HG02938 (cell line): ENCODE measurements around the gene KCND2.
"Not testable (repeated sequence)": the region's sequence is repeated elsewhere in the genome, so short reads cannot be mapped to it uniquely, and the experiment has no call there.

Source experiments
- ATAC-seq: cut with Tn5 transposase; IDR thresholded peaks from one replicate; pipeline ENCODE4 v1.9.1; 2021; ENCODE audit warnings: mild to moderate bottlenecking, moderate library complexity; ENCODE audit not compliant: unreplicated experiment

KCND2 gene

DNA sequence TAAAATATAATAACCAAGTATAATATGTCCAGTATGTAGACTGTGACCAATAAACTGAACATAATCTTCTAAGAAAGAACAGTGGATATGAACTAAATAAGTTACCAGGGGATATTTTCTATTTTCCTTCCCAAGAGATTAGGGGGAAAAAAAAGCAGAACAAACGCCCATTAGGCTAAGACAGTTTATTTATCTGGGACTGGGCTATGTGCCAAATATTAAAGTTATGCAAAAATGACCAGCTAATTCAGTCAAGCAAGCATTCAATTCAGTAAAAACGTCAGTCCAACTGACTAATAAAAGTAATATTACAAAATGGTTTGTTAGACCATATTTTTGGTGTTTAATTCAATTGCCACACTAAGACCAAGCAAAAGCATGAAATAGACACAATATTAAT is 462.8 kb downstream of the KCND2 start:
- ATAC-seq = no peak

DNA sequence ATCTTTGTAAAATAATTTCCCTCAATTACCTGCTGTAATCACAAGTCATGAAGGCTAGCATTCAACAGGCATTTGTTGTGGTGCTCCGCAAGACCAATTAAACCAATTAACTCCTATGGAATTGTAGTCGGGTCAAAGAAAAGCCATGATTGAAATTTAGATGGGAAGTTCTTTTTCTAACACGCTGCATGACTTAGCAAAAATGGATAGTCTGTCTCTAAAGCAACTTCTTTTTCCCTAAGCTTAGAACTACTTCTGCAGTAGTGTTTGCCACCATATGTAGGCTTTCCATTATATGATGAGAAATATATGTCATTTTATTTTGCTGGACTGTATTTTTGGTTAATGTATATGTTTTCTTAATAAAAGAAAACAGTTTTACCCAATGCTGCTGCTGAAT is 465.8 kb downstream of the KCND2 start:
- no peak for ATAC-seq

DNA sequence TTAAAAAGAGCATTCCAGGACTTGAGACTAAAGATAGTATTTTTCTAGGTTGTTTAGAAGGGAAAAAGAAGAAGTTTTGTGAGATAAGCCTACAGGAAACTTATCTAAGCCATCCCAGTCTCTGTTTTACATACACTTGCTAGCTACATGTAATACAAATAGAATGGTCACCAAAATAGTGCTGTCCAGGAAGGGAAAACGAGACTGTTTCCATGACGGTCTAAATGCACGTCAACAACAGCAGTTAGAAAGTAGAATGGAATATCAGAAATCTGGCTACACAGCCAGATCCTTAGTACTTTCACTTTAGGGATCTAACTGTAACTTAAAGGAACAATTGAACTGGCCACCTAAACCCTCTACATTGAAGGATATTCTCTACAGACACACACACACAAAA is 467.4 kb downstream of the KCND2 start:
- no peak for ATAC-seq

DNA sequence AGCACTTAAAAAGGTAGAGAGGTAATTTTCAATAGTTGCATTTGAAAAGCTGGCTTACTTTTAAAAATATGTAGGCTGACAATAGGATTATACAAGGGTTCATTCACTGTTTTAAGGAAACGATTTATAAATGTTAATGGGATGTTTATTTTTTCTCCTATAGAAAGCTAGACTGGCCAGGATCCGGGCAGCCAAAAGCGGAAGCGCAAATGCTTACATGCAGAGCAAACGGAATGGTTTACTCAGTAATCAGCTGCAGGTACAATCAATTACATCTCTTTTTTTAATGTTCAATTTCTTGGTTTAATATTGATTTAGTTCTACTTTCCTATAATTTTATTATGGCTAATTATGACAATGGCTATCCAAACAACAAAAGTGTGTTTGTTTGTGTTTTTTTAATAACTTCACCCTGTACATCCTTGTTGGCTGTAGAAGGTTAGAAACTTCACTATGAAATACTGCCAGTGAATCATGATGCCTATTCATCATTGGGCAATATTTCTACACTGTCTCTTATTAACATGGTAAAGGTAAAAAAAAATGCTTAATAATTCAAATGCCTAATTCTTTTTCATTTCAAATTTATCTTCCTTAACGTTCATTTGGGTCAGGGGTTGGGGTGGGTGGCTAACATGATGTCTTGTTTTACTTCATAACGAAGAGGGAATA is 468.5 kb downstream of the KCND2 start:
- ATAC-seq = no peak

DNA sequence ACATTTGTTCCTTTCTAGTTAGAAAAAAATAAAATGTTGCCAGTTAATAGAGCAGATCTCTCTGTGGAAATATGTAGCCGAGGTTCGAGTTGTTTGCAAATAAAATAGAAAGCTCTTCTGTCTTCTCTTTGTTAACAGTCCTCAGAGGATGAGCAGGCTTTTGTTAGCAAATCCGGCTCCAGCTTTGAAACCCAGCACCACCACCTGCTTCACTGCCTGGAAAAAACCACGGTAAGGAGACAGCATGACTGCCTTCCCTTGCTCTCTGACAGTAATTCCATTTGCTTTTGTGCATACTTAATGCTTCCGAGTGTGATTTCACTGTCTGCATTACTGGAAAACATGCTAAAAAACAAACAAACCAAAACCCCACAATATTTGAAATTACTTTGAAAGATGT is 469.4 kb downstream of the KCND2 start:
- ATAC-seq = no peak

DNA sequence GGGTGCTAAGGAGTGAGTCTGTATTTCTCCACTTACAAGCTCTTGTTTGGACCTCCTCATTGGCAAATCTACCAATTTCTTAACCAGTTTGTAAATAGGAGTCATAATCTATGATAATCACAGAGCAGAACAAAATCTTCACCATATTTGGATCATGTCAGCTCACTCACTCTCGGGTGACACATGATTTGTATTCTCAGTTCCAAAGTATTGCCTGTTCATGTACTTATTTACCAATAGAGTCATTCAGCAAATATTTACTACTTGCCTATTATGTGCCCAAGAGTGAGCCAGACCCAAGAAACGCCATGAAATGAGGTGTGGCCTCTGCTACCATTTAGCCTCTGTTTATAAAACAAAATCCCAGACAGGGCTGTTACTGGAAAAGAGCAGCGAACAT is 470.2 kb downstream of the KCND2 start:
- ATAC-seq = no peak

DNA sequence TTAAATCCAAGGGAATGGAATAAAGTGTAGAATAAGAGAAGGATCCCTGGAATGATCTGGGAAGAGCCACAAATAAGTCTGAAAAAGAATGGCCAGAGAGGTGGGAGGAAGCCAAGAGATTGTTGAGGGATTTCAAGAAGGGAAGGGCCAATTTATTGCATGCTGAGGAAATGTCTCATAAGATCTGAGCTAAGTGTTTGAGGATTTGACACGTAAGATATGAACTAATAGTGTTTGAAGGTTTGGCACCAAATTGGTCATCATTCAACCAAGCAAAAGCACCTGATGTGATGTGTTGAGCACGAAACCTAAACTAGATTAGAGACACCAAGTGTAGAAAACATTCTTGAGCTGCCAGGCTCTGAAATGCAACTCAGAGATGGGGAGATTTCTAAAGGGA is 487.1 kb downstream of the KCND2 start:
- ATAC-seq = peak; percentile 64

DNA sequence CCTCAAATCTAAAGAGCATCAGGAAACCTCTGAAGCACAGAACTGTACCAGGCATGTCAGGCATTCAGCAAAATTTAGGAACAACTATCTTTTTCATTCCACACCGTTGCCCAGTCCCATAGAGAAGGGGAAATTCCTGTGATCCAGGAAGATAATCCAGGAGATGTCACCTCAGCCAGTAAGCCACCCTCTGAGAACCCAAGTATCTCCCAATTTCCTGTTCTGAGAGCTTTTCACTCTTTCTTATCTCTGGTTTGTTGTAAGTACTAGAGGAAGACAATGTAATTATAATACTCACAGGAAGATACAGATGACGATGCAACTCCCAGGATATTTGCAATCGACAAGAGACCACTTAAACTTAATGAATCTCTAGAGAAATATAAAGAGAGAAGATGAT is 487.9 kb downstream of the KCND2 start:
- no peak for ATAC-seq

DNA sequence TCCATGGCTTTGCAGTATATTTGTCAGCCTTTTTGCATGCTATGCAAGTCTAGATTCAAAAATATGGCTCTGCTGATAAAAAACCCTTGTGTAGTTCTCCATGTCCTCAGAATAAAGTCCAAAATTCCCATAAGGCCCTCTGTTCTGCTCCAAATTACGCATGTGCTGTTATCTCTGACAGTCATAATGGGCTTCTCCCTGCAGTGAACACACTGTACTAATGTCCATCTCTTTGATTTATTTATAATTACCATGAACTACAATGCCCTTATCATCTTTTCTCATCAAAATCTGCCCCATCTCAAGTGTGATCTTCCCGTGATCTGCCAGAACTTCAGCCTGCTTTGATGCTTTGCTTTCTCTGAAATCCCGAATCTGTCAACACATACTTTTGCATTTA is 497.2 kb downstream of the KCND2 start:
- no peak for ATAC-seq

DNA sequence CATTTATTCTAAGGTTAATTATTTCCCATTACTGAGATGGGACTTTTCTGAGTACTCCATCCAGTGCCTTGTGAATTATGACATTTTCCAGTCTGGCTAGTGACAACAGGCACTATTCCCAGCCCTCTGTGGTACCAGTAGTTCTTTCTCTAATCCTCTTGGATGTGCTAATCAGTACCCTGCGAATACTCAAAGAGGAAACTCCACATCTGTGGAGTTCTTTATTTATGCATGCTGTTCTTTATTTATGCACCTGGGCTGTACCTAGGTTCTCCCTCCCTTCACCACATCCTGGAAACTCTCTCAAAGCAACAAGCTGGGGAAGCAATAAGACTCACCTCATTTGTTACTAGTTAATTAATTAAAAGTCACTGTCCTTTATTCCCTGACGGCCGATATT is 501.5 kb downstream of the KCND2 start:
- no peak for ATAC-seq

DNA sequence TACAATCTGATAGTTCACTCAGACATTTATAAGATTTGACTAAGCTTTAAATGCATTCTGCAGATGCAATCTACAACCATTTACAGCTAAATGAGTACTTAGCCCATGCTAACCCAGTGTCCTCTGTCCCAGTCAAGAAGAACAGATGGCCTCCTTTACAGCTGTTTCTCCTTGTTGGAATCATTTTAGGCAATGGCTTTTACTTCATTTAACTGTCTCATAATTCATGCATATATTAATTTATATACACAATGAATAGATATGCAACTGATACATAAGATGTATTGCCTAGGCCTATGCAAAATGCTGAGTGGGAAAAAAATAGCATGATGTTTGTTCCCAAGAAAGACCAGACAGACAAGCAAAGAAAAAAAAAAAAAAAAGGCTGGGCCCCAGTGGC is 502.8 kb downstream of the KCND2 start:
- ATAC-seq = no peak

DNA sequence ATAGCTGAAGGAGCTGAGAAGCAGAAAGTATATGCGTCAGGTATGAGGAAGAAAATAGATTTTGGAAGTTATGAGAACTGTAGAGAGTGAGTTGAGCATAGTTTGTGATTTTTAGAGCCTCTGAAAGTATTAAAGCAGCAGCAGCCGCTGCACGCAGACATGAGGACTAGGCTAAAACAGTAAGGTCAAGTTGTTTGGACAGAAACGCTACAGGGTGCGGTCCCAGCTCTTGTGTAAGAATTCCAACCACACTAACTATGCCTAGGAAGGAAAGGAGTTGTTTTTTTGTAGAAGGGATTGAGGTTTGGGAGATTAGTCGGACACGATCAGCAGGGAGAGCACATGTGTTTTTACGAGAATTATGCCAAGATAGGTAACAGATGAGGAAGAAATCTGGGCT is 506.1 kb downstream of the KCND2 start:
- ATAC-seq = not testable (repeated sequence)

DNA sequence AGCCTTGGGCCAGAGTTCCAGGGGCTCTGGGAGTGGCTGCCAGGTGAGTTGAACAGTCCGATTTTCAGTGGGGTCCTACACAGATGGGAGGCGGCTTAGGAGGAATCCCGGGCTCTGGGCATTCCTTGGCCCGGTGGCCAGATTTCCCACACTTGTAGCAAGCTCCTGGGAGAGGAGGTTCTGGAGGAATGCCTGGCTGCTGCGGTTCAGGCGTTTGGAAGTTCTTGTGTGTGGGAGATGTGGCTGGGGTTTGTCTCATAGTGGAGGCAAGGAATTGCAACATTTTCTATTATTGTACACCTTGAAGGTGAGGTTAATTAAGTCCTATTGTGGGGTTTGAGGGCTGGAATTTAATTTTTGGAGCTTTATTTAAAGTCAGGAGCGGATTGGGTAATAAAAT is 507.5 kb downstream of the KCND2 start:
- ATAC-seq = not testable (repeated sequence)

DNA sequence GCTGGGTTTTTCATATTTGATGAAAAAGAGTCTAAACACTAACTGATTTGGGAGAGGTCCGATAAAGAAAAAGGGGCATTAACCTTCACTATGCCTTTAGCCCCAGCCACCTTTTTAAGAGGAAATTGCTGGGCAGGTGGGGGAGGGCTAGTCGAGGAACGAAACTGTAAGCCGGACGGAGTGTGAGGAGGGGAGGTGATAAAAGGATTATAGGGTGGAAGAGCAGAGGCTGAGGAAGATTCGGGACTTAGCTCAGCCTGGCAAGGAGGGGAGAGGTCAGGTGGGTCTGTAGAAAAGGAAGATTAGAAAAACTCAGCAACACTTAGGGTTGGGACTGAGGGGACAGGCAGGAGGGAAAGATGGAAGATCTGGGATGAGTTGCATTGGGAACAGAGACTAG is 508.0 kb downstream of the KCND2 start:
- no peak for ATAC-seq

DNA sequence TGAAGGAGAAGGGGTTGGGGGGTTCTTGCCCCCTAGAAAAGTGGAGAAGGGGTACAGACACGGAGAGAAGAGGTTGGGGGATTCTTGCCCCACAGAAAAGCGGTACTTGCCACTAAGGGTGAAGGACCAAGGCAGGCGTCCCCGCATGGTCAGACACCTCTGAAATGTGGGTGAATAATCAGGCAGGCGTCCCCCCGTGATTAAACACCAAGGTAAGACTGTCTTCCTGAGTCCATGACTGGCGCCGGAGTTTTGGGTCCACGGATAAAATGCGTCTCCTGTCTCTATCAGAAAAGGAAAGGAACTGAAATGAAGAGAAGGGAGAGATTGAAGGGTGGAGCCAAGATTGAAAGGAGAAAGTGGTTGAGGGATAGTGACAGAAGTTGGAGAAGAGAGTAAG is 508.9 kb downstream of the KCND2 start:
- ATAC-seq = not testable (repeated sequence)

DNA sequence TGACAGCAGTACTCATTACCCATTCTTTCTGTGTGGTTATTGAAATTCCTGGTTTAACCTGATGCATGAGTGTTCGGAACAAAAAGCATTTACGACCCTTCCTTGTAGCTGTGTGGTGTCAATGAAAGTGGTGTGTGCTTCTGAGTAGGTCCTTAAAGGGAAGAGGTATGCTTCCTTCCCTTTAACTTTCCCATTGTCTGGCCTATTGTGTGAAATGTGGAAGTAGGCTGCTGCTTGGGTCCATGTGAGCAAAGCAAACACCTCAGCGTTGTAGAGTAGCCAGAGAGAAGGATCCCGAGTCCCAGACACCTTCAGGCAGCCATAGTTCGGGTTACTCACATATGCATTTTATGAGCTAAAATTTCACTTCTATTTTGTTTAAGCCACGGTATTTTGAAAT is 510.3 kb downstream of the KCND2 start:
- no peak for ATAC-seq

DNA sequence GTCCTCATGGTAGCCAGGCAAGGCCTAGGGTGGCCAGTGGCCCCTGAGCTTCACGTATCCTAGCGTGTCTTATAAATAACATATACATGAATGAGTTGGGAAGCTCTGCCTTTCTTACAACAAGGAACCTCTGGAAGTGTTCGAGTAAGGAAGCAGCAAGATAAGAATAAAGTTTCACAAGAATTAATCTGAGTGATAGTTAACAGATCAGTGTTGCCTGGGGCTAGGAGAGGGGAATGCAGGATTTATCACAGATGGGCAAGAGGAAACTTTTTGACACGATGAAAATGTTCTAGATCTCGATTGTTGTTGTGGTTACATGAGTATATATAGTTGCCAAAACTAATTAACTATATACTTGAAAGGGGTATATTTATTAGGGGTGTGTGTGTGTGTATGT is 510.7 kb downstream of the KCND2 start:
- no peak for ATAC-seq

DNA sequence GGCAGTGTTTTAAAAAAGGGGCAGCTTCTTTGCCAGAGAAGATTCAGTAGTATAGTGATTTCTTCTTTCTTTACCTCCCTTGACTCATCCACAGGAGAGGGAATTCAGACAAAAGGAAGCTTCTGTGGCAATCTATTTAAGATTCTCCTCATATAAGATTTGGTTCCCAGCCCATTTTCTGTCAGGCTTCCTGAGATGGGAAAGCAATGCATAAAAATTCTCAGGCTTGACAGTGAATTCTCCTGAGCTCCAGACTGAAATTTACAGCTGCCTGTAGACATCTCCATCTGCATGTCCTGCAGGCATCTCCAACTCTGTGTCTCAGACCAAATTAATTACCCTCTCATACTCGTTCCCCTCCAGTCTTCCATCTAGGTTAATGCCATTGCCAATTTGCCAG is 512.1 kb downstream of the KCND2 start:
- no peak for ATAC-seq

DNA sequence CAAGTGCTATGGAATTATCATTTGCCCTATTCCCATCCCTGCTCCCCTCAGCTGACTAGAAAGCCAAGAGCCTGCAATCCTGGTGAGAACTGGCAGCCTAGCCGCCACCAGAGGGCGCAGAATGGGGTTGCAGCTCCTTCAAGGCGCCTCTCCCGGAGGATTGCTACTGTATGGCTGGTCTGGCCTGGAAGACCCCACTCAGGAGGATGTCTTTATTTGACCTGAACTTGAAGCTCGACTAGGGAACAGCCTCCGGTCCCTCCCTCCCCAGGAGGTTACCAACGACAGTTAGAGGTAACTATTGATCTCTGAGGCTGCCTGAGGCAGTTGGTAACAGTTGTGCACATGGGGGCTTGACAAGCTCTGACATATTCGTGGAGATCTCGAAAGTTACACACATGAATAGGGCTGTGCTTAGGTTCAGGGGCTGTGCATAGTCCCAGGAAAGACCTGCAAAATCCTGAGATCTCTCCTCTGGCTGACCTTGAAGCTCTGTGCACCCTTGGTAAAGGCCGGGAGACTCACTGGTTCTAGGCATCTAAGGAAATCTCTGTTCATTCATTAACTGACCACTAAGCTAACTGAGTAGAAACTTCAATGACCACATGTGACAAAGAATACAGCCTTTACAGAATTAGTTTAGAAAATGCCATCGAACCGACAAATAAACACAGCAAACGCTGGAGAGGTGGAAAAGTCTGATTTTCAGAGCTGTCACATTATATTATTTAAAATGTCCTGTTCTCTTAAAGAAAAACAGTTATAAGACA is 519.3 kb downstream of the KCND2 start:
- ATAC-seq = peak; percentile 88

DNA sequence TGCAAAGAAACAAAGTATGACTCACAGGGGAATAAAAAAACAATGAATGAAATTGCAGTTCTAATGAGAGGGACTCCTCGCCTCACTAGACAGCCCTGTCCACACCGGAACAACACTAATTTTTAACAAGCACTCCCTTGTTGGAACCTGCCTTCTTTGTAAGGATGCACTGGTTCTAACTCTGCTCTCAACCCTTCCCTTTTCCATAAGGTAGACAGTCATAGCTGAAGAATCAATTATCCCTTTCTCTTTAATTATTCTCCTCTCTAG is 519.8 kb downstream of the KCND2 start:
- ATAC-seq = no peak

DNA sequence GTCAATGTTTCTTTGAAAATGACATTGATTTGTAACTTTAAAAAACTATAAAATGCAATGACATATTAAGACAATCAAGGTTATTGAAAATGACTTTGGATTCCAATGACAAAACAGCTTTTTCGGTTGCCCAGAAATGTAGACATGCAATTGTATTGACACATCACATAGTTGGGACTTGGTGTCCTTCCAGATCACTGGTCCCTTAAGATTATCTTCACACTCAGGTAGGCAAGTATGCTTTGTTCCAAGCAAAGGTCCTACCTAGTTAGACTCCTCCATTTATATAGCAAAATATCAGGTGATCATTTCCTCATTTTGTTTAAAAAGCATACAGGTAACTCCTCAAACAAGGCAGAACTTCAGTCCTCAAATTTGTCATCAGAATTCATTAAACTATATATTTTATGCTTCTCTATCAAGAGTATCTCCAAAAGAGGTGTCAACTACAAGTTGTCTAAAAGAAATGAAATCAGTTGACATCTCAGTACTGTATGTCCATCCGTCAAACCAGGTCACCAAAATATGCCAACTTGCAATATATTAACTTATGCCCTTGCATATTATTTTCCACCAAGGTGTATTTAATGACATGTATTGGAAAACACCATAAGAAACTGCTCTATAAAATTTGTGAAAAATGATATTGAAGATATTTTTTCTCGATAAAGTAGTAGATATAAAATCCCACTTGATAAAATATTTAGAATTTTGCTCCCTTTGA is 520.4 kb downstream of the KCND2 start:
- no peak for ATAC-seq

DNA sequence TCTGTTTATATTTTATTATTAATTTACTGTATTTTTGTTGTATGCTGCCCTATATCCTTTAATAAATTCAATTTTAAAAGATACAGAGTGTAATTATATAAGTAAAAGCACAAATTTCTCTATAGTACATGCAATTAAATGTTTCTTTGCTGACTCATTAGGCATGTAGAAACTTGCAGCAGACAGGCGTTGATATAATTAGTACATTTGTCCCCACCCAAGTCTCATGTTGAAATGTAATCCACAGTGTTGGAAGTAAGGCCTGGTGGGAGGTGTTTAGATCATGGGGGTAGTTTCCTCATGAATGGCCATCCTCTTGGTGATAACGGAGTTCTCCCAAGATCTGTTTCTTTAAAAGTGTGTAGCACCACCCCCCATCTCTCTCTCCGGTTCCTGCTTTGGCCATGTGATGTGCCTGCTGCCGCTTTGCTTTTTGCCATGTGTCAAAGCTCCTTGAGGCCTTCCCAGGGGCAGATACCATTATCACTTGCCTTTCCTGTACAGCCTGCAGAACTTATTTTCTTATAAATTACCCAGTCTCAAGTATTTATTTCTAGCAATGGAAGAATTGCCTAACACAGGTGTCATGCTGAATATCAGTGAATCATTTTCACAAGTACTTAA is 521.2 kb downstream of the KCND2 start:
- no peak for ATAC-seq
